NCI-H524 (cell line): ENCODE measurements around the gene LRRC7.
"Not testable (repeated sequence)": the region's sequence is repeated elsewhere in the genome, so short reads cannot be mapped to it uniquely, and the experiment has no call there.

Experiments used
- DNase-seq, 2 experiments: peaks; one replicate each; lab custom pipeline; 2025; lab: John Stamatoyannopoulos, UW

Gene LRRC7

GRCh38 chr1:70042090-70042731 lies 474.5 kb downstream of the LRRC7 start:
- DNase-seq = no peak

- DNase-seq = no peak
These were observed 476.1 kb downstream of the LRRC7 start for GRCh38 chr1:70043804-70044203.

GRCh38 chr1:70044832-70045231 lies 477.1 kb downstream of the LRRC7 start:
- no peak for DNase-seq

GRCh38 chr1:70045581-70045980 lies 477.9 kb downstream of the LRRC7 start:
- not testable (repeated sequence) for DNase-seq

- DNase-seq = no peak
These were observed 480.8 kb downstream of the LRRC7 start for GRCh38 chr1:70048336-70049094.

- no peak for DNase-seq
These were observed 484.2 kb downstream of the LRRC7 start for GRCh38 chr1:70051926-70052325.

GRCh38 chr1:70057500-70057899 lies 489.8 kb downstream of the LRRC7 start:
- no peak for DNase-seq

GRCh38 chr1:70061231-70061630 lies 493.5 kb downstream of the LRRC7 start:
- DNase-seq = no peak

DNA sequence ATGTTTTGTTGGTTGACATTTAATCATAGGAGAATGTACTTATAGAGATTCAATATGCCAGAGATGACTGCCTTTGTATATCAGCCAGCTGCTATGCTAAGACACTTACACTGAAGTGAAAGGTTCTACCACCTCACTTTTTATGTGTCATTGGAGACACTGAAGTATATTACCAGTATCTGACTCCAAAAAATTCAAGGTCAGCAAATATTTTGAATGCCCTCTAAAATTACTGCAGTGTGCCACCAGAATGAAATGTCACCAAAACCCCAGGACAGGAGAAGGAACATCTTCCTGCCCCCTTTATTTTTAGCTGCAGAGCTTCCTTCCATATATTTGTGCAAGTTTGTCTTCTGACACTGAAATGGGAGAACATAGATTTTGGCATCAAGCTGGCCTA lies 496.1 kb downstream of the LRRC7 start:
- no peak for DNase-seq

GRCh38 chr1:70066711-70067110 lies 499.0 kb downstream of the LRRC7 start:
- no peak for DNase-seq

- peak in 1 of 2 experiments; percentile 10 for DNase-seq
These were observed 503.9 kb downstream of the LRRC7 start for GRCh38 chr1:70071601-70072000.

DNA sequence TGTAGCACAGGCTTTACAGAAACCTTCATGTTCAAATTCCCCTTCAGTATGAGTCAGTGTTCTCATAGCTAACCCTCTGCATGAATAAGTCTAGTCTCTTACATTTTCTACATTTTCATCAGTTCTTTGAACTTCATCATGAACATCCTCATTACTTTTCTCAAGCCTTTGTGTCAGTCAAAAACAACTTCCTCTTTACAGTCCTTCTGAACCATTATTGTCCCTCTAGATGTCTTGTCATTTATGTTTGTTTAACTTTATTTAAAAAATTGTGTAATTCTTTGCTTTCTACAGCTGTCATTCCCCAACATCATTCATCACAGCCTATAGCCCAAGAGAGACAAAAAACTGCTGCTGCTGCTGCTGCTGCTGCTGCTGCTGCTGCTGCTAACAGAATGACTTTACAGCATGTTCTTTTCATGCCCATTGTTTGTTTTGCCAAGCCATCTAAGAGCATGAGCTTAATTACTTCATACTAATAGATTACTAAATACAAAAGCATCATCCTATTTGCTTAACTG lies 504.6 kb downstream of the LRRC7 start:
- DNase-seq = no peak

DNA sequence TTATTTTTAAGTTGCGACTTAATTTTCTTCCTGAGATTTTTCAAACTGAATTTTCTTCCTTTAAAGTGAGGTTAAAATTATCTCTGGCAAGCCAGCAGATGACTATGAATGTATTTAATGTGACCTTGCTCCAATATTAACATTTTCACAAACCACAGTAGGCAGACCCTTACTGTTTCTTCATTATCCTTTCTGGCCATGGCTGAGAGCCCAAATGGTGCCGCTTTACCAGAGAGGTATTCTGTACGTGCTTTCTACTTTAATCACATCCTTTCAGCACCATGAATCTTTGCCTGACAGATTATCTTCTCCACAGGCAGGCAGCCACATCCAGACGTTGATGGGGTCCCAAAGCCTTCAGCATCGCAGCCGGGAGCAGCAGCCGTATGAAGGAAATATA lies 508.0 kb downstream of the LRRC7 start:
- no peak for DNase-seq

GRCh38 chr1:70077066-70077465 lies 509.3 kb downstream of the LRRC7 start:
- DNase-seq = no peak

DNA sequence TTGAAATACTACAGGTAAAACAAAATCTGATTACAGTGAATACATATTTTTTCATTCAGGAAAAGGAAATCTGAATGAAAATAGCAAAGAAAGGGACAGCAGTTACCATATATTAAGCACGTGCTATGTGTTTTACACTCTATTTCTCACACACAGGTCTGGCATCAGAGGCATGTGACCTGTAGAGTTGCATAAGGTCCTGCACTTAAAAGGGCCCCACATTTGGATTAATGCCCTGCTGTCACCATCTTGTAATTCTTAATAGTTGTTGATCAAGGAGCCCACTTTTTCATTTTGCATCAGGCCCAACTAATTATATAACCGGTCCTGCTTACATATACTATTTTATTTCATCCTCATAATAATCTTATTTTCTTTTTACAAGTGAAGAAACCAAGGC lies 511.8 kb downstream of the LRRC7 start:
- peak in 1 of 2 experiments; percentile 3 for DNase-seq

DNA sequence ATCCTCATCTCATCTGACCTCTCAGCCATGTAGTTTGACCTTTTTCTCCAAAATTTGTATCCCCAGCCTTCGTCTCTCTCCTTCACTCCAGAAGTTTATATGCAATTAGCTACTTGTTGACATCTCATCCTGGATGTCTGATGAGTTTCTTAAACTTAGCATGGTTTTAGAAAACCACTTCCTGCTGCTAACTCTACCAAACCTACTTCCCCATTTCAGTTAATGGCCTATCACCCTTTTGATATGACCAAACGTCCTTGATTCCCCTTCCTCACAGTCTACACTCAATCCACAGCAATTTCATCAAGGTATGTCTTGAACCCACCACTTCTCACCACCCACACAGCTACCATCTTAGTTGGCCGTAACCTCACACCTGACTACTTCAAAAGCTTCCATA lies 515.8 kb downstream of the LRRC7 start:
- no peak for DNase-seq

DNA sequence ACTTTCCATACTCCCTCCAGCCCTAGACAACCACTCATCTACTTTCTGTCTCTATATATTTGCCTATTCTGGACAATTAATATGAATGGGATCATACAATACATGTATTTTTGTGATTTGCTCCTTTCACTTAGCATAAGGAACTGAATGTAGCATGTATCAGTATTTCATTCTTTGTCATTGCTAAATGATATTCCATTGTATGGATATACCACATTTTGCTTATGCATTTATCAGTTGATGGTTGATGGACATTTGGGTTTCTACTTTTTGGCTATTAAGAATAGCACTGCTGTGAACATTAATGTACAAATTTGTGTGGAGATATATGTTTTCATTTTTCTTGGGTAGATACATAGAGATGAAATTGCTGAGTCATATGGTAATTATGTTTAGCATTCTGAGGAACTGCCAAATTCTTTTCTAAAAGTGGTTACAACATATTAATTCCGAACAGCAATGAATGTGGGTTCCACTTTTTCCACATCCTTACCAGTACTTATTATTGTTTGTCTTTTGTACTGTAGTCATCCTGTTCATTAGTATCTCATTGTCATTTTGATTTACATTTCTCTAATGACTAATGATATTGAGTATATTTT lies 516.7 kb downstream of the LRRC7 start:
- no peak for DNase-seq

DNA sequence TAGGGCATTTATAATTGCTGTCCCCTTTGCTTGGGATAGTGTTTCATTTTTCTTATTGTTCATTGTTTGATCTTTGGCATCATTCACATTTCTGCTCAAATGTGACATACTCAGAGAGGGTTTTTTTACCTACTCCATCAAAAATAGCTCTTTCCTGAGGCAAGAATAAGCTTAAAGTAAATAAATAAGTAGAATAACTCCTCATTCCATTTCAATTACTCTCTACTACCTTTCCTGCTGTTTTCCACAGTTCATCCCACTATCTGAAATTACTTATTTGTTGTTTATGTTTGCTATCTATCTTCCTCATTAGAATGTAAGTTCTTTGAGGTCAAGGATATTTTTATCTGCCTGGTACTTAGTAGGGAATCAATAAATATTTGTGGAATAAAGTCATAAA lies 517.8 kb downstream of the LRRC7 start:
- no peak for DNase-seq

- DNase-seq = no peak
These were observed 519.2 kb downstream of the LRRC7 start for GRCh38 chr1:70086897-70087296.

- DNase-seq = no peak
These were observed 522.4 kb downstream of the LRRC7 start for GRCh38 chr1:70090141-70090540.

DNA sequence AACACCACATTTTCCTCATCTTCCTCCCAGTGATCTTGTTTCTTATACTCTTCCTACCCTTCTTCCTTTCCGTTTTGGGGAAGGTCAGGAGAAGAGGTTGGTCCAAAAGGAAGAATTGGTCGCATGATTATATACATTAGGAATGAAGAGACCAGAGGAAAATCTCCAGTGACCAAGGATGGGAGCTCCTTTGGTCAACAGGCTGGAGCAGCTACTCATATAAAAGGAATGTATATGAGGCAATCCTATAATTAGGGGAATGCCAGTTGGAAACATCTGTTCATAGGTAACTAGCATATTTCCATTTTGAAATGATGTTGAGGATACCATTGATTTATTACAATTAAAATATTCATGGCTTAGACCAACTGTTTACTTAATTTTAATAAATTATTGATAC lies 523.2 kb downstream of the LRRC7 start:
- no peak for DNase-seq

GRCh38 chr1:70091811-70092210 lies 524.1 kb downstream of the LRRC7 start:
- DNase-seq = no peak

DNA sequence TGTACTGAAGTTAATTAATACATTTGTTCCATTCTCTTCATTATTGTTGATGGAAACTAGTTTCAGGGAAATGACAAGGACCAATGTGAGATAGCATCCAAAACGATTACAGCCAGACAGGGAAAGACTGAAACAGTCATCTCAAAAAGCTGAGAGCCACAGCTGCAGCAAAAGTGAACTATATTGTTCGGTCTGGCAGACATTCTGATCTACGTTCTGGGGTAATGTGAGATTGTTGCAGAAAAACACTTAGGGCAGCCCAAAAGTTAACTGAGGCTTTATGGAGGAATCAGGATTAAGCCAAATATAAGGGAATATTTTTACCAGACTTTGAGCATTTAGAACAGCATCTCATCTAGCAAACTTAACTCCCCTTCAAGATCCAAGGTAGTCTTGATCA lies 524.8 kb downstream of the LRRC7 start:
- no peak for DNase-seq
